Erythroblast (primary cell): ENCODE measurements around the gene KLKB1.

Experiments
- GATA1 ChIP-seq: IDR thresholded peaks from 2 replicates; pipeline ENCODE4 v1.6.1; 2011; ENCODE audit warnings: low read depth, mild to moderate bottlenecking, control low read depth, low read length, moderate library complexity
- POLR2A ChIP-seq: IDR thresholded peaks from 2 replicates; pipeline ENCODE4 v1.6.1; 2011; ENCODE audit warnings: mild to moderate bottlenecking, low read length

GRCh38 chr4:186286581-186286980 is 59.3 kb downstream of the KLKB1 start:
- TF ChIP-seq POLR2A (no peak), GATA1 (no peak)
